HUES64 (cell line): Measurements from ENCODE around the gene XYLT1.

ENCODE experiments used
- H3K27ac ChIP-seq: 2 replicates; pipeline ENCODE4 v1.7.0; 2013; ENCODE audit warnings: low read depth, low read length, inconsistent platforms
- H3K27me3 ChIP-seq: 2 replicates; pipeline ENCODE4 v1.6.1; 2013; ENCODE audit warnings: mild to moderate bottlenecking, low read length; ENCODE audit not compliant: insufficient read depth
- H3K36me3 ChIP-seq: 2 replicates; pipeline ENCODE4 v1.6.1; 2013; ENCODE audit warnings: mild to moderate bottlenecking, low read length; ENCODE audit not compliant: insufficient read depth
- H3K4me1 ChIP-seq: 2 replicates; pipeline ENCODE4 v1.6.1; 2013; ENCODE audit warnings: mild to moderate bottlenecking, low read length, moderate library complexity; ENCODE audit not compliant: insufficient read depth
- H3K4me3 ChIP-seq: 2 replicates; pipeline ENCODE4 v1.5.1; 2013; ENCODE audit warnings: mild to moderate bottlenecking, low read length, moderate library complexity
- H3K9ac ChIP-seq: 2 replicates; pipeline ENCODE4 v1.6.1; 2013; ENCODE audit warnings: mild to moderate bottlenecking, low read depth, low read length
- H3K9me3 ChIP-seq: 2 replicates; pipeline ENCODE4 v1.6.1; 2013; ENCODE audit warnings: low read depth, low read length; ENCODE audit not compliant: insufficient read depth
- WGBS: fragments of 150-250, 120-280 bp; methylation state at CpG from one replicate; pipeline ENCODE4 v1.1.7; 2013; ENCODE audit warnings: missing lambda C conversion rate; 5-methylcytosine and 5-hydroxymethylcytosine counted together

The XYLT1 gene

DNA sequence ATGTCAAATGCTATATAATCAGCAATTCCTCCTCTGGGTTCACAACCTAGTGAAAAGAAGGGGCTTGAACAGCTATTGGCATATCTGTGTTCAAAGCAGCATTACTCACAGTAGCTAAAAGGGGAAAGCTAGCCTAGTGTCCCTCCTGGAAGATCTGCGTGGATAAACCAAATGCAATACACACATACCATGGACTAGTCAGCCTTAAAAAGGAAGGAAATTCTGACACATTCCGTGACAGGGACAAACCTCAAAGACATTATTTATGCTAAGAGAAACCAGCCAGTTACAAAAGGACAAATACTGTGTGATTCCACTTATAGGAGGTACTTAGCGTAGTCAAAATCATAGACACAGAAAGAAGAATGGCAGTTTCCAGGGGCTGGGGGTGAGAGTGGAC is 90.1 kb downstream of the XYLT1 start:
- H3K4me1 ChIP-seq: peaks cover 58% of the 10 kb centered on the region
- no peak overlapping the region for H3K9ac ChIP-seq
- 81% methylated on average over 3 of the region's 3 CpGs for WGBS
- no peaks in the 10 kb centered on the region for H3K27me3 ChIP-seq
- H3K9me3 ChIP-seq: no peaks in the 10 kb centered on the region
- H3K27ac ChIP-seq: no peak overlapping the region
- H3K4me3 ChIP-seq: no peak overlapping the region
- no peaks in the 10 kb centered on the region for H3K36me3 ChIP-seq

DNA sequence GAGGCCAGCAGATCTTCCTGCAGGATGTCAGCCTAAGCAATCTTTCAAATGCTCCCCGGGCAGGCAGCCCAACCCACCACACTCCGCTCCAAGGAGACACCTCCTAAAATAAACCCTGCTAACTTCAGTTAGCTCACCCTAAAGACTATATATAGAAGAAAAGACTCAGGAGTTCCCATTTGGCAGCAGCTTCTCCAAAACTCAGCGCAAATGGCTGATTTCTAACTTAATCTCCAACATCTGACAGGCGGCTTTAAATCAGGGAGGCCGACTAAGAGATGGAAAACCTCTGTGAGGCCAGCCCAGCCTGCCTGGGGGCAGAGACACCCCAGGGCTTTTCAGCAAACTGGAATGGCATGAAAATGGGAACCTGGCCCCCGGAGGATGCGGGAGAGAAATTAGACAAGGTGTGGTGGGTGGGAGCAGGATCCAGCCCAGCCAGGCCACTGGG is 91.6 kb downstream of the XYLT1 start:
- no peak overlapping the region for H3K9ac ChIP-seq
- H3K9me3 ChIP-seq: no peaks in the 10 kb centered on the region
- no peak overlapping the region for H3K4me3 ChIP-seq
- peak overlapping the region; percentile 15; the same call in 1 of the 2 replicates for H3K27ac ChIP-seq
- peaks cover 44% of the 10 kb centered on the region for H3K4me1 ChIP-seq
- no peaks in the 10 kb centered on the region for H3K36me3 ChIP-seq
- H3K27me3 ChIP-seq: no peaks in the 10 kb centered on the region
- 55% methylated on average over 7 of the region's 7 CpGs for WGBS

GRCh38 chr16:17377360-17378324 is 93.1 kb downstream of the XYLT1 start:
- H3K27ac ChIP-seq: peak overlapping the region; percentile 1; the same call in 1 of the 2 replicates
- no peaks in the 10 kb centered on the region for H3K27me3 ChIP-seq
- H3K9me3 ChIP-seq: no peaks in the 10 kb centered on the region
- H3K36me3 ChIP-seq: no peaks in the 10 kb centered on the region
- WGBS: 79% methylated on average over 10 of the region's 11 CpGs
- H3K9ac ChIP-seq: no peak overlapping the region
- peaks cover 32% of the 10 kb centered on the region for H3K4me1 ChIP-seq
- no peak overlapping the region for H3K4me3 ChIP-seq

- Histone ChIP-seq H3K4me1 (peaks cover 36% of the 10 kb centered on the region), H3K27me3 (no peaks in the 10 kb centered on the region), H3K4me3 (no peak overlapping the region), H3K36me3 (no peaks in the 10 kb centered on the region), H3K9ac (no peak overlapping the region), H3K9me3 (no peaks in the 10 kb centered on the region), H3K27ac (no peak overlapping the region)
- WGBS: 88% methylated on average over 17 of the region's 17 CpGs
Measured at GRCh38 chr16:17375461-17376304, 95.1 kb downstream of the XYLT1 start.

DNA sequence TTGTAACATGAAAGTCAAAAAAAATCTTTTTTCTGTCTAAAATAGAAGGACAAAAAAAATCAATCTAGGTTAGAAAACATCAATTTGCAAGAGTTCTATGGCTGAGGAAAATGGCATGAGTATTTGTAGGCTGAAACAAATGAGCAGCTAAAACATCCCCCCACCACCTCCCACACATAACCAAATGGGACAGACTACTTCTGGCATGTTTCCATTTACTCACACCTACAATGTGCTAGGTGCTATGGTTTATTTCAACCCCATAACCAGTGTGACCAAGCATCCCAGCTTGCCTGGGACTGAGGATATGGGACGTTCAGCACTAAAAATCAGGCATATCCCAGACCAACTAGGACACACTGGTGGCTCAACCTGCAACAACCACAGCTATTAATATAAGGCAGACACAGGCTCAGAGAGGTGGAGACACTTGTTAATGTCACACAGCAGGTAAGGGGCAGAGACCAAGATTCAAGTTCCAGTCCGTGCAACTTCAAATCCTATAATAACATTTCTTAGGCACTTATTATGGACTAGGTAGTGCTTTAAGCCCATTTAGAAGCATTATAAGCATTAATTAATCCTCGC is 96.0 kb downstream of the XYLT1 start:
- no peak overlapping the region for H3K9ac ChIP-seq
- H3K4me1 ChIP-seq: peaks cover 43% of the 10 kb centered on the region
- WGBS: 95% methylated on average over 2 of the region's 3 CpGs
- H3K36me3 ChIP-seq: no peaks in the 10 kb centered on the region
- no peak overlapping the region for H3K27ac ChIP-seq
- H3K9me3 ChIP-seq: no peaks in the 10 kb centered on the region
- no peaks in the 10 kb centered on the region for H3K27me3 ChIP-seq
- H3K4me3 ChIP-seq: no peak overlapping the region

- H3K27ac ChIP-seq: no peak overlapping the region
- no peak overlapping the region for H3K4me3 ChIP-seq
- no peaks in the 10 kb centered on the region for H3K9me3 ChIP-seq
- peaks cover 40% of the 10 kb centered on the region for H3K4me1 ChIP-seq
- no peaks in the 10 kb centered on the region for H3K36me3 ChIP-seq
- WGBS: 94% methylated on average over 3 of the region's 3 CpGs
- H3K9ac ChIP-seq: no peak overlapping the region
- no peaks in the 10 kb centered on the region for H3K27me3 ChIP-seq
Measured at GRCh38 chr16:17373533-17373932, 97.2 kb downstream of the XYLT1 start.

DNA sequence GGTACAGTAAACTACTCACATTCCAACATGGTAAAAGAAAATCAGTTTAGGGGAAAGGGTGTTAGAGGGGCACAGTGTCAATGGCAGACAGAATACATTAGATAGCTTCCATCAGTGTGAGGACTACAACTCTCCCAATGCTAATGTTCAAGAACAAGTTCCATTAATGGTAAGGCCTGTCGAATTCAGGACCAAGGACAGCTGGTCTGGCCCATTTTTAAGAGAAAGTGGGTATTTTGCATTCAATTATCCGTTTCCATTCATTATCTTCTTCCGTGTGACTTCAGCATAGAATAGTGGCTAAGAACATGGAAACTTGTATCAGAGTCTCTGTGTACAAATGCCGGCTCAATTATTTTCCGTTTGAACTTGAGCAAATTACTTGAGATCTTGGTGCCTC is 98.4 kb downstream of the XYLT1 start:
- Histone ChIP-seq H3K36me3 (no peaks in the 10 kb centered on the region), H3K9ac (no peak overlapping the region), H3K27me3 (no peaks in the 10 kb centered on the region), H3K4me1 (peaks cover 40% of the 10 kb centered on the region), H3K27ac (no peak overlapping the region), H3K4me3 (no peak overlapping the region), H3K9me3 (no peaks in the 10 kb centered on the region)
- 80% methylated on average over 5 of the region's 5 CpGs for WGBS

GRCh38 chr16:17371299-17371698 is 99.5 kb downstream of the XYLT1 start:
- H3K27me3 ChIP-seq: no peaks in the 10 kb centered on the region
- no peak overlapping the region for H3K4me3 ChIP-seq
- no peak overlapping the region for H3K27ac ChIP-seq
- 100% methylated on average over 1 of the region's 2 CpGs for WGBS
- no peaks in the 10 kb centered on the region for H3K36me3 ChIP-seq
- H3K9me3 ChIP-seq: no peaks in the 10 kb centered on the region
- no peak overlapping the region for H3K9ac ChIP-seq
- peaks cover 38% of the 10 kb centered on the region for H3K4me1 ChIP-seq

GRCh38 chr16:17370731-17371285 is 100.0 kb downstream of the XYLT1 start:
- Histone ChIP-seq H3K4me3 (no peak overlapping the region), H3K27me3 (no peaks in the 10 kb centered on the region), H3K4me1 (peaks cover 42% of the 10 kb centered on the region), H3K36me3 (no peaks in the 10 kb centered on the region), H3K27ac (no peak overlapping the region), H3K9me3 (no peaks in the 10 kb centered on the region), H3K9ac (no peak overlapping the region)
- WGBS: 90% methylated on average over 4 of the region's 4 CpGs

DNA sequence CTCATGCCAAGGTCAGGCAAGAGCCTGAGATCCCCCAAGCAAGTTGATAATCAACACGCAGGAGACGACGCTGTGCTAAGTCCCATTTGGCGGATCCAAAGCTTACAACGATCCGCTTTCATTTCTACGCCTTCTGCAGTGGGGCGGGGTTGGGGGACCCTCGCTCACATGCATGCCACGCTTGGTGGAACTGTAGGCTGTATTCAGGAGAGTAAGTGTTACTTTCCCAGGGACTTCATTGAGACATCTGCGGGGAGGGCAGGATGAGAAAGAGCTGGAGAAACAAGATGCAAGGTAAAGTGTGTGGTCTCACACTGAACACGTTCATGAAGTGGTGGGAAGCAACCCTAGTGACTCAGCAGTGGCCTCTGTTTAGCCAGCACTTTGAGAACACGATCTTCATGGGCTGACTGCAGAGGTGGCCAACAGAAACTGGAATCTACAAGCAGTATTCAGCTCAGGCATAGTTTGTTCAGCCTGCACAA is 100.5 kb downstream of the XYLT1 start:
- 87% methylated on average over 13 of the region's 13 CpGs for WGBS
- H3K4me3 ChIP-seq: no peak overlapping the region

More for the DNA sequence above, 100.5 kb downstream of the XYLT1 start:
- Histone ChIP-seq H3K36me3 (no peaks in the 10 kb centered on the region), H3K9me3 (no peaks in the 10 kb centered on the region), H3K27ac (no peak overlapping the region), H3K27me3 (no peaks in the 10 kb centered on the region), H3K4me1 (peaks cover 46% of the 10 kb centered on the region), H3K9ac (no peak overlapping the region)
